GM12878 (cell line): ENCODE data around the gene SIX3. TPM values are rescaled to one million over a fixed set of nuclear protein-coding genes. Genes with fewer than 3 reads are reported as not detected.

Experiments
- ATAC-seq: fragments of 200-7000 bp; cut with Tn5 transposase; 3 replicates; pipeline ENCODE4 v1.9.1; 2020; ENCODE audit warnings: mild to moderate bottlenecking, moderate library complexity
- BruUV-seq: library from RNA; stranded (reverse); fragments of 400-500 nt; replicated peaks from 2 replicates; lab custom pipeline; 2021; lab: Mats Ljungman, UMichigan
- CTCF ChIA-PET: fragments of 300-600 bp; sonication (Branson Sonifier 250); formaldehyde crosslinking; extraction: SDS; loops from one replicate; lab custom pipeline; 2021; ENCODE audit warnings: inconsistent platforms; lab: Yijun Ruan, JAX
- POLR2A ChIA-PET: fragments of 350-600 bp; formaldehyde crosslinking; extraction: SDS; loops from one replicate; lab custom pipeline; 2021; ENCODE audit warnings: inconsistent platforms; lab: Charles Lee
- RAD21 ChIA-PET: fragments of 300-600 bp; sonication (Branson Sonifier 250); formaldehyde crosslinking; loops from one replicate; lab custom pipeline; 2023; ENCODE audit warnings: antibody characterized with exemption; ENCODE audit not compliant: unreplicated experiment; lab: Charles Lee
- SMC1A ChIA-PET: fragments of 300-600 bp; sonication (Branson Sonifier 250); formaldehyde crosslinking; loops from one replicate; lab custom pipeline; 2023; ENCODE audit not compliant: unreplicated experiment, uncharacterized antibody; lab: Charles Lee
- DNase-seq: peaks from one replicate; pipeline ENCODE4 v3.0.0-alpha.2; 2011; ENCODE audit warnings: low read depth, low spot score
- FAIRE-seq: peaks from 3 replicates; lab custom pipeline; 2011; peaks lifted over from hg19 to GRCh38; lab: Jason Lieb, UNC
- H2AFZ ChIP-seq: 2 replicates; pipeline ENCODE4 v1.6.0; 2011; ENCODE audit warnings: low read depth, low read length, control low read depth; ENCODE audit not compliant: control insufficient read depth
- H3K27ac ChIP-seq: 2 replicates; pipeline ENCODE4 v1.5.1; 2011; ENCODE audit warnings: control low read depth; ENCODE audit not compliant: control insufficient read depth, insufficient read depth
- H3K27me3 ChIP-seq, 2 experiments: replicated peaks in 1 of 2; 2 replicates each; pipeline versions ENCODE4 v1.6.0 to v1.6.1; 2011; ENCODE audit warnings: low read length in 1 of 2; ENCODE audit not compliant: control insufficient read depth in 2 of 2, insufficient read depth in 2 of 2
- H3K36me3 ChIP-seq, 2 experiments: 2 replicates each; pipeline ENCODE4 v1.5.1; 2011; ENCODE audit warnings: low read length in 1 of 2; ENCODE audit not compliant: control insufficient read depth in 2 of 2, insufficient read depth in 2 of 2
- H3K4me1 ChIP-seq: 2 replicates; pipeline ENCODE4 v1.6.1; 2011; ENCODE audit warnings: mild to moderate bottlenecking, low read length, moderate library complexity, mixed read lengths; ENCODE audit not compliant: control insufficient read depth, insufficient read depth
- H3K4me2 ChIP-seq: 2 replicates; pipeline ENCODE4 v1.6.0; 2011; ENCODE audit warnings: control low read depth; ENCODE audit not compliant: control insufficient read depth, insufficient read depth
- H3K4me3 ChIP-seq: fragments of 200-600 bp; sonication (generic); 2 replicates; pipeline ENCODE4 v1.5.1; 2016
- H3K79me2 ChIP-seq: 2 replicates; pipeline ENCODE4 v1.6.0; 2011; ENCODE audit warnings: low read length; ENCODE audit not compliant: control insufficient read depth, insufficient read depth
- H3K9ac ChIP-seq: 2 replicates; pipeline ENCODE4 v1.8.0; 2011; ENCODE audit warnings: low read length, control low read depth, mixed read lengths; ENCODE audit not compliant: control insufficient read depth, insufficient read depth
- H3K9me3 ChIP-seq: replicated peaks from 3 replicates; pipeline ENCODE4 v1.5.1; 2011; ENCODE audit warnings: mild to moderate bottlenecking, low read length; ENCODE audit not compliant: control insufficient read depth, insufficient read depth
- H4K20me1 ChIP-seq: 2 replicates; pipeline ENCODE4 v1.6.0; 2011; ENCODE audit not compliant: control insufficient read depth, insufficient read depth
- BRCA1 ChIP-seq: IDR thresholded peaks from 2 replicates; pipeline ENCODE4 v1.6.1; 2011; ENCODE audit warnings: low read depth, low read length, improper control_type of control experiment
- ESRRA ChIP-seq: IDR thresholded peaks from 2 replicates; pipeline ENCODE4 v1.6.1; 2012; ENCODE audit warnings: mild to moderate bottlenecking, low read length, improper control_type of control experiment
- NFXL1 ChIP-seq: fragments of 450-650 bp; IDR thresholded peaks from 2 replicates; pipeline ENCODE4 v1.6.1; 2017; ENCODE audit warnings: antibody characterized with exemption, mild to moderate bottlenecking, borderline replicate concordance
- NR2C1 ChIP-seq: fragments of 450-650 bp; IDR thresholded peaks from 2 replicates; pipeline ENCODE4 v1.6.1; 2017; ENCODE audit warnings: antibody characterized with exemption, mild to moderate bottlenecking, moderate library complexity
- NR2C2 ChIP-seq: IDR thresholded peaks from 2 replicates; pipeline ENCODE4 v1.6.1; 2011; ENCODE audit warnings: borderline replicate concordance, low read depth; ENCODE audit not compliant: control insufficient read depth, insufficient read length
- POU2F2 ChIP-seq: IDR thresholded peaks from 3 replicates; pipeline ENCODE4 v1.6.1; 2011; ENCODE audit warnings: low read depth, mild to moderate bottlenecking, low read length, borderline replicate concordance
- RAD21 ChIP-seq: IDR thresholded peaks from 2 replicates; pipeline ENCODE4 v1.6.1; 2011; ENCODE audit warnings: mild to moderate bottlenecking, low read depth, low read length, moderate library complexity; ENCODE audit not compliant: insufficient read depth
- RB1 ChIP-seq: fragments of 450-650 bp; formaldehyde crosslinking; IDR thresholded peaks from 2 replicates; pipeline ENCODE4 v1.6.1; 2017; ENCODE audit warnings: mild to moderate bottlenecking, borderline replicate concordance
- SP1 ChIP-seq: IDR thresholded peaks from one replicate; pipeline ENCODE4 v1.6.1; 2011; ENCODE audit warnings: low read depth, low read length
- TBL1XR1 ChIP-seq: IDR thresholded peaks from 2 replicates; pipeline ENCODE4 v1.6.1; 2012; ENCODE audit warnings: low read depth, low read length, improper control_type of control experiment
- ZNF217 ChIP-seq: fragments of 450-650 bp; IDR thresholded peaks from 2 replicates; pipeline ENCODE4 v1.6.1; 2017; ENCODE audit warnings: antibody characterized with exemption, mild to moderate bottlenecking
- ZSCAN29 ChIP-seq: fragments of 450-650 bp; IDR thresholded peaks from 2 replicates; pipeline ENCODE4 v1.6.1; 2017; ENCODE audit warnings: mild to moderate bottlenecking, moderate library complexity
- WGBS: methylation state at CpG from one replicate; pipeline ENCODE4 v1.1.6; 2016; ENCODE audit warnings: low lambda C conversion rate; ENCODE audit not compliant: insufficient replicate concordance, insufficient coverage; ENCODE audit errors: missing lambda C conversion rate; 5-methylcytosine and 5-hydroxymethylcytosine counted together
- in situ Hi-C: fragments of 300-500 bp; cut with MboI; formaldehyde crosslinking; loops from 9 replicates; pipeline ENCODE4 v1.14.3; 2018; ENCODE audit warnings: mixed read lengths
- intact Hi-C: fragments of 100-400 bp; cut with micrococcal nuclease; formaldehyde crosslinking; loops from one replicate; pipeline ENCODE4 v1.14.2; 2022; ENCODE audit not compliant: unreplicated experiment
- polyA plus RNA-seq, 11 experiments: library from polyadenylated mRNA; depleted of rRNA in 4 of 11; unstranded in 6 of 11; stranded (reverse) in 5 of 11; fragments of >200 nt; fragmentation: Nextera tagmentation in 4 of 11; fragmentation: Illumina TruSeq in 1 of 11; extraction: Ambion mirVana in 4 of 11; extraction: Trizol in 1 of 11; gene quantifications; 1 replicate in 1 of 11; 2 replicates in 10 of 11; pipeline versions ENCODE4 v1.2.1 to v1.2.3, GENCODE V29; 2011 to 2016; ENCODE audit warnings: inconsistent platforms in 2 of 11, missing spikeins in 2 of 11, low read depth in 1 of 11
- total RNA-seq, 4 experiments: library from RNA; depleted of rRNA in 3 of 4; stranded (reverse); fragments of >200 nt in 3 of 4; fragmentation: Illumina TruSeq in 1 of 4; extraction: Trizol in 1 of 4; gene quantifications; 2 replicates each; pipeline versions ENCODE4 v1.2.1 to v1.2.3, GENCODE V29; 2013 to 2021
- TF ChIP-seq, protein P1 (sequence below): fragments of 450-650 bp; IDR thresholded peaks from 2 replicates; pipeline ENCODE4 v1.6.1; 2017; ENCODE audit warnings: mild to moderate bottlenecking, moderate library complexity
- TF ChIP-seq, protein P2 (sequence below): IDR thresholded peaks from 2 replicates; pipeline ENCODE4 v1.6.1; 2012; ENCODE audit warnings: low read depth, low read length, improper control_type of control experiment
- TF ChIP-seq, protein P3 (sequence below): IDR thresholded peaks from 2 replicates; pipeline ENCODE4 v1.6.1; 2011; ENCODE audit warnings: low read depth, low read length, improper control_type of control experiment, borderline replicate concordance
- TF ChIP-seq, protein P4 (sequence below): fragments of 450-650 bp; IDR thresholded peaks from 2 replicates; pipeline ENCODE4 v1.6.1; 2017; ENCODE audit warnings: mild to moderate bottlenecking

Gene SIX3
- total and polyA plus RNA-seq, 10 of the 15 experiments (the other 5 are each of a cell fraction or from before 2014, with no cell fraction given): 0.05 to 0.42 (median 0.13) TPM; not detected in 4

DNA sequence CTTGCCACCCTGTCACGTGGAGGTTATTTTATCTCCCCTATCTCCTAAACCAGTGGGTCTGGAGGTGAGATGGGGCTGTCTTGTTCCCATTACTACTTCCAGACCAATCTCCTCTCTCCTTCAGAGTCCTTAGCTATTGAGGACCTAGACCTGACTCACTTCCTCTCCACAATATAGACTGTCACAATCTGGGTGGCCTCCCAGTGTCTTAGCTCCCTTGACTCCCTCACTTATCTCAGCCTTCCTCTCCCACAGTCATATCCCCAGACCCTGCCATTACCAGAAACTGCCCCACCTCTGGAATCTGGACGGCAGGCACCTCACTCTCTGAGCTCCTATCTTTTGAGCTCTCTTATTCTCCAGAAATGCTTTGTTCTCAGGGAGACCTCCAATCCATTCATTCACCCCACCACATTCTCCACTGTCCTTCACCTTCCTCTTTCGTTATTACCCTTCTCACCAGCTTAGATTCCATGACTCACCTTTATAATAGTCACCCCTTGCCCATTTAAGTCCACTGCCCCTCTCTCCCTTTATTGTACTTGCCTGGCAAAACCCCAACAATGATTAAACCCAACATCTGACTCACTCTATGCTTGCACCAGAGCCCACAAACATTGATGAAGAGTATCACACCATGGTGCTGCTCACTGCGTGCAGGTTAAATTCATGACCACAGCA is 23.3 kb upstream of the SIX3 start (continued):
- TF ChIP-seq, protein P1, sequence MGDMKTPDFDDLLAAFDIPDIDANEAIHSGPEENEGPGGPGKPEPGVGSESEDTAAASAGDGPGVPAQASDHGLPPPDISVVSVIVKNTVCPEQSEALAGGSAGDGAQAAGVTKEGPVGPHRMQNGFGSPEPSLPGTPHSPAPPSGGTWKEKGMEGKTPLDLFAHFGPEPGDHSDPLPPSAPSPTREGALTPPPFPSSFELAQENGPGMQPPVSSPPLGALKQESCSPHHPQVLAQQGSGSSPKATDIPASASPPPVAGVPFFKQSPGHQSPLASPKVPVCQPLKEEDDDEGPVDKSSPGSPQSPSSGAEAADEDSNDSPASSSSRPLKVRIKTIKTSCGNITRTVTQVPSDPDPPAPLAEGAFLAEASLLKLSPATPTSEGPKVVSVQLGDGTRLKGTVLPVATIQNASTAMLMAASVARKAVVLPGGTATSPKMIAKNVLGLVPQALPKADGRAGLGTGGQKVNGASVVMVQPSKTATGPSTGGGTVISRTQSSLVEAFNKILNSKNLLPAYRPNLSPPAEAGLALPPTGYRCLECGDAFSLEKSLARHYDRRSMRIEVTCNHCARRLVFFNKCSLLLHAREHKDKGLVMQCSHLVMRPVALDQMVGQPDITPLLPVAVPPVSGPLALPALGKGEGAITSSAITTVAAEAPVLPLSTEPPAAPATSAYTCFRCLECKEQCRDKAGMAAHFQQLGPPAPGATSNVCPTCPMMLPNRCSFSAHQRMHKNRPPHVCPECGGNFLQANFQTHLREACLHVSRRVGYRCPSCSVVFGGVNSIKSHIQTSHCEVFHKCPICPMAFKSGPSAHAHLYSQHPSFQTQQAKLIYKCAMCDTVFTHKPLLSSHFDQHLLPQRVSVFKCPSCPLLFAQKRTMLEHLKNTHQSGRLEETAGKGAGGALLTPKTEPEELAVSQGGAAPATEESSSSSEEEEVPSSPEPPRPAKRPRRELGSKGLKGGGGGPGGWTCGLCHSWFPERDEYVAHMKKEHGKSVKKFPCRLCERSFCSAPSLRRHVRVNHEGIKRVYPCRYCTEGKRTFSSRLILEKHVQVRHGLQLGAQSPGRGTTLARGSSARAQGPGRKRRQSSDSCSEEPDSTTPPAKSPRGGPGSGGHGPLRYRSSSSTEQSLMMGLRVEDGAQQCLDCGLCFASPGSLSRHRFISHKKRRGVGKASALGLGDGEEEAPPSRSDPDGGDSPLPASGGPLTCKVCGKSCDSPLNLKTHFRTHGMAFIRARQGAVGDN: no peak
- no peak for TF ChIP-seq ZSCAN29
- no peak for TF ChIP-seq SP1
- TF ChIP-seq RAD21: no peak
- no peak for TF ChIP-seq ZNF217
- no peak for TF ChIP-seq TBL1XR1
- TF ChIP-seq NR2C1: no peak
- TF ChIP-seq POU2F2: no peak
- TF ChIP-seq, all 136 proteins: peak for 0

DNA sequence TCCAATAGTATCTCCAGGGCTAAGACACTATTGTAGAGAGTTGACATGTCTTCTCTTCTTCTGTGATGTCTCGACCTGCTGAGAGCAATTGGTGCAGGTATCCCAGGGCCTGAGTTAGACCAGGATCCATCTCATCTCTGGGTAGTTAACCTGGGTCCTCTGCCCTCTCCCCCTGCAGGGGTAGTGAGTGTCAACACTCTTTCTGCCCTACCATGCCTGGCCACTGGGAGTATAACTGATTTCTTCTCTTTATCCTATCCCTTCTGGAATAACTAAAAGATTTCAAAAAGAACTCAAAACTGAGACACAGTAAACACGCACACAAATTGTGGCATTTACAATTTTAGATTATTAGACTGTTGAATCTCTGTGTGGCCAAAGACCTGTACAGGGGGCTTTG is 20.8 kb upstream of the SIX3 start:
- in situ Hi-C loops: no loop called here
- Histone ChIP-seq H2AFZ (no peak overlapping the region), H3K4me1 (no peaks in the 10 kb centered on the region), H3K27ac (no peak overlapping the region), H3K36me3 (no peaks in the 10 kb centered on the region), H4K20me1 (no peaks in the 10 kb centered on the region), H3K27me3 (peaks cover 0 to 8% of the 10 kb centered on the region in 2 experiments; a peak in 2 of 4 replicates), H3K79me2 (no peaks in the 10 kb centered on the region), H3K9me3 (no peaks in the 10 kb centered on the region)
- DNase-seq: no peak
- ATAC-seq: no peak
- no TSS peak for BruUV-seq
- RAD21 ChIA-PET: no interaction called here
- WGBS: 8% methylated on average over 2 of the region's 2 CpGs
- TF ChIP-seq ESRRA: no peak
- TF ChIP-seq NR2C2: no peak
- TF ChIP-seq BRCA1: no peak
- TF ChIP-seq, protein P2, sequence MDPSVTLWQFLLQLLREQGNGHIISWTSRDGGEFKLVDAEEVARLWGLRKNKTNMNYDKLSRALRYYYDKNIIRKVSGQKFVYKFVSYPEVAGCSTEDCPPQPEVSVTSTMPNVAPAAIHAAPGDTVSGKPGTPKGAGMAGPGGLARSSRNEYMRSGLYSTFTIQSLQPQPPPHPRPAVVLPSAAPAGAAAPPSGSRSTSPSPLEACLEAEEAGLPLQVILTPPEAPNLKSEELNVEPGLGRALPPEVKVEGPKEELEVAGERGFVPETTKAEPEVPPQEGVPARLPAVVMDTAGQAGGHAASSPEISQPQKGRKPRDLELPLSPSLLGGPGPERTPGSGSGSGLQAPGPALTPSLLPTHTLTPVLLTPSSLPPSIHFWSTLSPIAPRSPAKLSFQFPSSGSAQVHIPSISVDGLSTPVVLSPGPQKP: no peak
- no peak for TF ChIP-seq NFXL1
- TF ChIP-seq, protein P3, sequence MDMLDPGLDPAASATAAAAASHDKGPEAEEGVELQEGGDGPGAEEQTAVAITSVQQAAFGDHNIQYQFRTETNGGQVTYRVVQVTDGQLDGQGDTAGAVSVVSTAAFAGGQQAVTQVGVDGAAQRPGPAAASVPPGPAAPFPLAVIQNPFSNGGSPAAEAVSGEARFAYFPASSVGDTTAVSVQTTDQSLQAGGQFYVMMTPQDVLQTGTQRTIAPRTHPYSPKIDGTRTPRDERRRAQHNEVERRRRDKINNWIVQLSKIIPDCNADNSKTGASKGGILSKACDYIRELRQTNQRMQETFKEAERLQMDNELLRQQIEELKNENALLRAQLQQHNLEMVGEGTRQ: no peak
- TF ChIP-seq, protein P4, sequence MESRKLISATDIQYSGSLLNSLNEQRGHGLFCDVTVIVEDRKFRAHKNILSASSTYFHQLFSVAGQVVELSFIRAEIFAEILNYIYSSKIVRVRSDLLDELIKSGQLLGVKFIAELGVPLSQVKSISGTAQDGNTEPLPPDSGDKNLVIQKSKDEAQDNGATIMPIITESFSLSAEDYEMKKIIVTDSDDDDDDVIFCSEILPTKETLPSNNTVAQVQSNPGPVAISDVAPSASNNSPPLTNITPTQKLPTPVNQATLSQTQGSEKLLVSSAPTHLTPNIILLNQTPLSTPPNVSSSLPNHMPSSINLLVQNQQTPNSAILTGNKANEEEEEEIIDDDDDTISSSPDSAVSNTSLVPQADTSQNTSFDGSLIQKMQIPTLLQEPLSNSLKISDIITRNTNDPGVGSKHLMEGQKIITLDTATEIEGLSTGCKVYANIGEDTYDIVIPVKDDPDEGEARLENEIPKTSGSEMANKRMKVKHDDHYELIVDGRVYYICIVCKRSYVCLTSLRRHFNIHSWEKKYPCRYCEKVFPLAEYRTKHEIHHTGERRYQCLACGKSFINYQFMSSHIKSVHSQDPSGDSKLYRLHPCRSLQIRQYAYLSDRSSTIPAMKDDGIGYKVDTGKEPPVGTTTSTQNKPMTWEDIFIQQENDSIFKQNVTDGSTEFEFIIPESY: no peak
- TF ChIP-seq RB1: no peak
- TF ChIP-seq, all 136 proteins: peak for 0
- SMC1A ChIA-PET: no interaction called here
- H3K4me3 ChIP-seq: no peak overlapping the region
- no peak for FAIRE-seq
- POLR2A ChIA-PET: no interaction called here
- H3K9ac ChIP-seq: no peak overlapping the region
- CTCF ChIA-PET: no interaction called here
- no peak overlapping the region for H3K4me2 ChIP-seq
- intact Hi-C loops: no loop called here
